ENCODE measurements around the gene COL8A1.

- TF ChIP-seq CTCF (IDR thresholded peaks at IDR 0.05; ENCODE audit: insufficient read depth, low read depth, low read length) (no peak), EZH2 (IDR thresholded peaks at IDR 0.05; ENCODE audit: insufficient read depth, low read length) (no peak)
Measured at GRCh38 chr3:99662838-99663570, 24.6 kb downstream of the COL8A1 start.
